GM12878 (cell line): ENCODE results near the gene CLSTN2. TPM values are rescaled to one million over a fixed set of nuclear protein-coding genes. Genes with fewer than 3 reads are reported as not detected.

Source experiments
- ATAC-seq: fragments of 200-7000 bp; cut with Tn5 transposase; 3 replicates; pipeline ENCODE4 v1.9.1; 2020; ENCODE audit warnings: mild to moderate bottlenecking, moderate library complexity
- BruUV-seq: library from RNA; stranded (reverse); fragments of 400-500 nt; replicated peaks from 2 replicates; lab custom pipeline; 2021; lab: Mats Ljungman, UMichigan
- CTCF ChIA-PET: fragments of 300-600 bp; sonication (Branson Sonifier 250); formaldehyde crosslinking; extraction: SDS; loops from one replicate; lab custom pipeline; 2021; ENCODE audit warnings: inconsistent platforms; lab: Yijun Ruan, JAX
- POLR2A ChIA-PET: fragments of 350-600 bp; formaldehyde crosslinking; extraction: SDS; loops from one replicate; lab custom pipeline; 2021; ENCODE audit warnings: inconsistent platforms; lab: Charles Lee
- RAD21 ChIA-PET: fragments of 300-600 bp; sonication (Branson Sonifier 250); formaldehyde crosslinking; loops from one replicate; lab custom pipeline; 2023; ENCODE audit warnings: antibody characterized with exemption; ENCODE audit not compliant: unreplicated experiment; lab: Charles Lee
- SMC1A ChIA-PET: fragments of 300-600 bp; sonication (Branson Sonifier 250); formaldehyde crosslinking; loops from one replicate; lab custom pipeline; 2023; ENCODE audit not compliant: unreplicated experiment, uncharacterized antibody; lab: Charles Lee
- DNase-seq: peaks from one replicate; pipeline ENCODE4 v3.0.0-alpha.2; 2011; ENCODE audit warnings: low read depth, low spot score
- FAIRE-seq: peaks from 3 replicates; lab custom pipeline; 2011; peaks lifted over from hg19 to GRCh38; lab: Jason Lieb, UNC
- H2AFZ ChIP-seq: 2 replicates; pipeline ENCODE4 v1.6.0; 2011; ENCODE audit warnings: low read depth, low read length, control low read depth; ENCODE audit not compliant: control insufficient read depth
- H3K27ac ChIP-seq: 2 replicates; pipeline ENCODE4 v1.5.1; 2011; ENCODE audit warnings: control low read depth; ENCODE audit not compliant: control insufficient read depth, insufficient read depth
- H3K27me3 ChIP-seq, 2 experiments: replicated peaks in 1 of 2; 2 replicates each; pipeline versions ENCODE4 v1.6.0 to v1.6.1; 2011; ENCODE audit warnings: low read length in 1 of 2; ENCODE audit not compliant: control insufficient read depth in 2 of 2, insufficient read depth in 2 of 2
- H3K36me3 ChIP-seq, 2 experiments: 2 replicates each; pipeline ENCODE4 v1.5.1; 2011; ENCODE audit warnings: low read length in 1 of 2; ENCODE audit not compliant: control insufficient read depth in 2 of 2, insufficient read depth in 2 of 2
- H3K4me1 ChIP-seq: 2 replicates; pipeline ENCODE4 v1.6.1; 2011; ENCODE audit warnings: mild to moderate bottlenecking, low read length, moderate library complexity, mixed read lengths; ENCODE audit not compliant: control insufficient read depth, insufficient read depth
- H3K4me2 ChIP-seq: 2 replicates; pipeline ENCODE4 v1.6.0; 2011; ENCODE audit warnings: control low read depth; ENCODE audit not compliant: control insufficient read depth, insufficient read depth
- H3K4me3 ChIP-seq: fragments of 200-600 bp; sonication (generic); 2 replicates; pipeline ENCODE4 v1.5.1; 2016
- H3K79me2 ChIP-seq: 2 replicates; pipeline ENCODE4 v1.6.0; 2011; ENCODE audit warnings: low read length; ENCODE audit not compliant: control insufficient read depth, insufficient read depth
- H3K9ac ChIP-seq: 2 replicates; pipeline ENCODE4 v1.8.0; 2011; ENCODE audit warnings: low read length, control low read depth, mixed read lengths; ENCODE audit not compliant: control insufficient read depth, insufficient read depth
- H3K9me3 ChIP-seq: replicated peaks from 3 replicates; pipeline ENCODE4 v1.5.1; 2011; ENCODE audit warnings: mild to moderate bottlenecking, low read length; ENCODE audit not compliant: control insufficient read depth, insufficient read depth
- H4K20me1 ChIP-seq: 2 replicates; pipeline ENCODE4 v1.6.0; 2011; ENCODE audit not compliant: control insufficient read depth, insufficient read depth
- CHD4 ChIP-seq: fragments of 200-600 bp; sonication (generic); IDR thresholded peaks from 2 replicates; pipeline ENCODE4 v1.6.1; 2016; ENCODE audit warnings: mild to moderate bottlenecking
- CREB1 ChIP-seq: IDR thresholded peaks from 2 replicates; pipeline ENCODE4 v1.6.1; 2012; ENCODE audit warnings: low read depth, mild to moderate bottlenecking, inconsistent platforms
- FOS ChIP-seq: IDR thresholded peaks from 3 replicates; pipeline ENCODE4 v1.6.1; 2011; ENCODE audit warnings: borderline replicate concordance; ENCODE audit not compliant: insufficient read length; ENCODE audit errors: extremely low read depth
- IKZF1 ChIP-seq: fragments of 450-650 bp; conservative IDR thresholded peaks from 2 replicates; pipeline ENCODE4 v1.6.1; 2017; ENCODE audit warnings: antibody characterized with exemption, mild to moderate bottlenecking
- PML ChIP-seq: IDR thresholded peaks from 2 replicates; pipeline ENCODE4 v1.6.1; 2012; ENCODE audit warnings: low read length, inconsistent platforms
- POU2F2 ChIP-seq: IDR thresholded peaks from 3 replicates; pipeline ENCODE4 v1.6.1; 2011; ENCODE audit warnings: low read depth, mild to moderate bottlenecking, low read length, borderline replicate concordance
- TCF3 ChIP-seq: IDR thresholded peaks from 2 replicates; pipeline ENCODE4 v1.6.1; 2012; ENCODE audit warnings: low read depth, mild to moderate bottlenecking, low read length, borderline replicate concordance; ENCODE audit not compliant: insufficient read depth
- WGBS: methylation state at CpG from one replicate; pipeline ENCODE4 v1.1.6; 2016; ENCODE audit warnings: low lambda C conversion rate; ENCODE audit not compliant: insufficient replicate concordance, insufficient coverage; ENCODE audit errors: missing lambda C conversion rate; 5-methylcytosine and 5-hydroxymethylcytosine counted together
- in situ Hi-C: fragments of 300-500 bp; cut with MboI; formaldehyde crosslinking; loops from 9 replicates; pipeline ENCODE4 v1.14.3; 2018; ENCODE audit warnings: mixed read lengths
- intact Hi-C: fragments of 100-400 bp; cut with micrococcal nuclease; formaldehyde crosslinking; loops from one replicate; pipeline ENCODE4 v1.14.2; 2022; ENCODE audit not compliant: unreplicated experiment
- polyA plus RNA-seq, 11 experiments: library from polyadenylated mRNA; depleted of rRNA in 4 of 11; unstranded in 6 of 11; stranded (reverse) in 5 of 11; fragments of >200 nt; fragmentation: Nextera tagmentation in 4 of 11; fragmentation: Illumina TruSeq in 1 of 11; extraction: Ambion mirVana in 4 of 11; extraction: Trizol in 1 of 11; gene quantifications; 1 replicate in 1 of 11; 2 replicates in 10 of 11; pipeline versions ENCODE4 v1.2.1 to v1.2.3, GENCODE V29; 2011 to 2016; ENCODE audit warnings: inconsistent platforms in 2 of 11, missing spikeins in 2 of 11, low read depth in 1 of 11
- total RNA-seq, 4 experiments: library from RNA; depleted of rRNA in 3 of 4; stranded (reverse); fragments of >200 nt in 3 of 4; fragmentation: Illumina TruSeq in 1 of 4; extraction: Trizol in 1 of 4; gene quantifications; 2 replicates each; pipeline versions ENCODE4 v1.2.1 to v1.2.3, GENCODE V29; 2013 to 2021
- TF ChIP-seq, protein P1 (sequence below): IDR thresholded peaks from 2 replicates; pipeline ENCODE4 v1.6.1; 2011; ENCODE audit warnings: borderline replicate concordance, low read depth, mild to moderate bottlenecking, moderate library complexity, mixed read lengths, low read length; ENCODE audit not compliant: insufficient read depth; ENCODE audit errors: extremely low read length
- TF ChIP-seq, protein P2 (sequence below): fragments of 450-650 bp; conservative IDR thresholded peaks from 2 replicates; pipeline ENCODE4 v1.6.1; 2017; ENCODE audit warnings: mild to moderate bottlenecking, moderate library complexity

Gene CLSTN2
- total and polyA plus RNA-seq, 10 of the 15 experiments (the other 5 are each of a cell fraction or from before 2014, with no cell fraction given) = under 0.01 to 0.10 (median under 0.01) TPM; not detected in 5

DNA sequence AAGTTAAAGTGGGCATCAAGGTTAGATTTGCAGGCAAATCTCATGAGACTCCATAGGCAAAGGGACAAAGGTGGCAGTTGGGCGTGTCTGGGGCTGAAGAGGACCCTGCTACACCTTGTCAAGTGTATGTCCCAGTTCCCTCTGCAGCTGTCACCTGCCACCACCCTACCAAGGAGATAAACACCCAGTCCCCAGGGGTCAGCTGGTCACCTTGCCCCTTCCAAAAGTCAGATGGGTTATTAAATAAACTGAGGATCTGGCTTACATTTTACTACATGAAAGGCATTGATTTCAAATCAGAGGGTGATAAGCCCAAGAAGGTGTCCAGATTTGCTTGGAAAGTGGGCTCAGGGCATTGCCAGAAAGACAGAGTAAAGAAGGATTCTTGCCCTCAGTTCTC lies 494.8 kb downstream of the CLSTN2 start:
- no peak for DNase-seq
- Histone ChIP-seq H4K20me1 (no peaks in the 10 kb centered on the region), H3K27me3 (peaks cover 0 to 1% of the 10 kb centered on the region in 2 experiments; a peak in 1 of 4 replicates), H3K36me3 (no peaks in the 10 kb centered on the region), H2AFZ (no peak overlapping the region), H3K4me3 (no peak overlapping the region), H3K27ac (no peak overlapping the region), H3K4me1 (no peaks in the 10 kb centered on the region), H3K9me3 (no peaks in the 10 kb centered on the region), H3K79me2 (no peaks in the 10 kb centered on the region), H3K4me2 (no peak overlapping the region), H3K9ac (no peak overlapping the region)
- ChIA-PET POLR2A (no interaction called here), RAD21 (no interaction called here), CTCF (no interaction called here), SMC1A (no interaction called here)
- intact Hi-C loops (loop anchor here (10.0 kb wide), 1 partner anchor 305 kb away; no protein-coding TSS in a partner anchor), in situ Hi-C loops (no loop called here)
- no peak for FAIRE-seq
- WGBS = 0% methylated on average over 1 of the region's 1 CpG
- no peak for TF ChIP-seq FOS
- no peak for TF ChIP-seq PML
- no peak for TF ChIP-seq CREB1
- TF ChIP-seq POU2F2 = no peak
- TF ChIP-seq CHD4 = no peak
- TF ChIP-seq TCF3 = no peak
- TF ChIP-seq, protein P1, sequence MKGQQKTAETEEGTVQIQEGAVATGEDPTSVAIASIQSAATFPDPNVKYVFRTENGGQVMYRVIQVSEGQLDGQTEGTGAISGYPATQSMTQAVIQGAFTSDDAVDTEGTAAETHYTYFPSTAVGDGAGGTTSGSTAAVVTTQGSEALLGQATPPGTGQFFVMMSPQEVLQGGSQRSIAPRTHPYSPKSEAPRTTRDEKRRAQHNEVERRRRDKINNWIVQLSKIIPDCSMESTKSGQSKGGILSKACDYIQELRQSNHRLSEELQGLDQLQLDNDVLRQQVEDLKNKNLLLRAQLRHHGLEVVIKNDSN = no peak
- TF ChIP-seq IKZF1 = no peak
- TF ChIP-seq, protein P2, sequence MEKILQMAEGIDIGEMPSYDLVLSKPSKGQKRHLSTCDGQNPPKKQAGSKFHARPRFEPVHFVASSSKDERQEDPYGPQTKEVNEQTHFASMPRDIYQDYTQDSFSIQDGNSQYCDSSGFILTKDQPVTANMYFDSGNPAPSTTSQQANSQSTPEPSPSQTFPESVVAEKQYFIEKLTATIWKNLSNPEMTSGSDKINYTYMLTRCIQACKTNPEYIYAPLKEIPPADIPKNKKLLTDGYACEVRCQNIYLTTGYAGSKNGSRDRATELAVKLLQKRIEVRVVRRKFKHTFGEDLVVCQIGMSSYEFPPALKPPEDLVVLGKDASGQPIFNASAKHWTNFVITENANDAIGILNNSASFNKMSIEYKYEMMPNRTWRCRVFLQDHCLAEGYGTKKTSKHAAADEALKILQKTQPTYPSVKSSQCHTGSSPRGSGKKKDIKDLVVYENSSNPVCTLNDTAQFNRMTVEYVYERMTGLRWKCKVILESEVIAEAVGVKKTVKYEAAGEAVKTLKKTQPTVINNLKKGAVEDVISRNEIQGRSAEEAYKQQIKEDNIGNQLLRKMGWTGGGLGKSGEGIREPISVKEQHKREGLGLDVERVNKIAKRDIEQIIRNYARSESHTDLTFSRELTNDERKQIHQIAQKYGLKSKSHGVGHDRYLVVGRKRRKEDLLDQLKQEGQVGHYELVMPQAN = no peak
- ATAC-seq = no peak
- no TSS peak for BruUV-seq
